Panc1 (cell line): ENCODE measurements around the gene CDKN1A.

Source experiments
- CTCF ChIP-seq: fragments of 450-650 bp; IDR thresholded peaks from 2 replicates; pipeline ENCODE4 v1.5.1; 2017; ENCODE audit warnings: mild to moderate bottlenecking
- POLR2AphosphoS5 ChIP-seq: IDR thresholded peaks from 2 replicates; pipeline ENCODE4 v1.6.1; 2012; ENCODE audit warnings: mild to moderate bottlenecking, low read depth, low read length, moderate library complexity

GRCh38 chr6:36718560-36718959 is 40.0 kb downstream of the CDKN1A start:
- no peak for TF ChIP-seq POLR2AphosphoS5
- no peak for TF ChIP-seq CTCF
